Inflammatory macrophage treated with lipopolysaccharide for 4 hours (primary cell): Measurements from ENCODE around the gene ADSL.

Source experiments
- DNase-seq: peaks from one replicate; pipeline ENCODE4 v3.0.0-alpha.2; 2020

Gene ADSL

GRCh38 chr22:40406063-40406890 lies 60.0 kb downstream of the ADSL start:
- no peak for DNase-seq

DNA sequence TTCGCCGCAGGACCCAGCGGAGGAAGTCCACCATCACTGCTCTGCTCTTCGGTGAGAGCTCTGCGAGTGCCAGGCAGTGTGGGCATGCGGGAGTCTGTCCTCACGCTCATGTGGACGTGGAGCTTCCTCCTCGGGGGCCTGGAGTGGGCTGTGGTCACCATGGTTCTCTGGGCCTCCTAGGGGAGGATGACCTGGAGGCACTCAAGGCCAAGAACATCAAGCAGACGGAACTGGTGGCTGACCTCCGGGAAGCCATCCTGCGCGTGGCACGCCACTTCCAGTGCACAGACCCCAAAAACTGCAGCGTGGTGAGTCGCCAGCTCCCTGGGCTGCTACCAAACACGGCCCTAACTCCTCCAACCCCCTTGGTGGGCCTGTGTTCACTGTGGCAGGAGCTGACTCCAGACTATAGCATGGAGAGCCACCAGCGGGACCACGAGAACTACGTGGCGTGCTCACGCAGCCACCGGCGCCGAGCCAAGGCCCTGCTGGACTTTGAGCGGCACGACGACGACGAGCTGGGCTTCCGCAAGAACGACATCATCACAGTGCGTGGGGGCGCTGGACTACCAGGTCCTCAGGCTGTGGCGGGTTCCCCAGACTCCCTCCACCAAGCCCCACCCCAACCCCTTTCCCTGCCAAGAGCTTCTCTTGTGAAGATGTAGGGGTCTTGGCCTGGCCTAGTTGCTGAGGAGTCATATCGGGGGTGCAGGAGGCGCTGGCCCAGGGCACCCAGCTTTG lies 60.9 kb downstream of the ADSL start:
- DNase-seq, result no peak

DNA sequence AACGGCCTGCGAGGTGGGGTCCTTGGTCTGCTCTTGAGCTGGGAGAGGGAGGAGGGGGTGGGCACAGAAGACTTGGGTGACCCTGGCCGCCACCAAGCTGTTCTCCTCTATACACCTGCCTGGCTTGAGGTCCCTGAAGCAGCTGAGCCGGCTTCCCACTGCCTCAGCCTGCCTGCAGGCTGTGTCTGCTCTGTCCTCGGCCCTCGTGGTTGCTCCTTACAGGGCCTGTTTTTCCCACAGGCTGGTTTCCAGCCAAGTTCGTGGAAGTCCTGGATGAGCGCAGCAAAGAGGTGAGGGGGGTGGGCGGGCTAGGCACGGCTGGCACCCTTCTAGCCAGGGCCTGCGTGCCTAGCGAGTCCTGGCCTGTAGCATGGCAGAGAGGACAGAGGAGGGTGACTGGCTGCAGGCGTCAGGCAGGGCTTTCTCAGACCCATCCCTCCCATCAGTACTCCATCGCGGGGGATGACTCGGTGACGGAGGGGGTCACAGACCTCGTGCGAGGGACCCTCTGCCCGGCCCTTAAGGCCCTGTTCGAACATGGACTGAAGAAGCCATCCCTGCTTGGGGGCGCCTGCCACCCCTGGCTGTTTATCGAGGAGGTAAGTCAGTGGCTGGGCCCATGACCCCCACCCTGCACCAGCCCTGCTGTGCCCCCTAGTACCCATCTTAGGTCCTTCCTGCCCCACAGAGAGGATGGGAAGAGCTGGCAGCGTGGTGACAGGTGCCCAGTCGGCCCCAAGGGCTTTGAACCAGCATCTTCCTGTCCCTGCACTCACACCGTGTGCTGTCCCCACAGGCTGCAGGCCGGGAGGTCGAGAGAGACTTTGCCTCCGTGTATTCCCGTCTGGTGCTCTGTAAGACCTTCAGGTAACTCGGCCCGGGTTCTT lies 61.8 kb downstream of the ADSL start:
- DNase-seq, result no peak

- DNase-seq, result no peak
Measured at GRCh38 chr22:40408718-40409612, 62.7 kb downstream of the ADSL start.

DNA sequence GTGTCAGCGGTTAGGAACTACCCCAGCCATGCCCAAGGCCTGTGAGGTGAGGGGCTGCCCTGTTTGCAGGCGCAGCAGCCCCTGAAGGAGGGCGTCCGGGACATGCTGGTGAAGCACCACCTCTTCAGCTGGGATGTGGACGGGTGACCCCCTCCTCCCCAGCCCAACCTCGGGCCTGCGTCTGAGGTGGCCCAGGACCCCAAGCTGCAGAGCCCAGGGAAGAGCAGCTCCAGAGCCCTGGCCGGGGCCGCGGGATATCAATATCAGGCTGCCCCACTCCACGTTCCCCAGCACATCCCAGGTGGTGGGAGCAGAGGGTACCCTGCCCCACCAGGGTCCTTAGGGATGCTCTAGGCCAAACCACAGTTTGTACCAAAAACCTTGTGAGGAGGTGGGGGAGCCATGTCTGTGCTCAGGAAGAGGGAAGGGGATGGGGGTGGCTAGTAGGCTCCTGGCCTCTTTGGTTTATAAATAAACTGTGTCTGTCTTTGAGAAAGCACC lies 63.4 kb downstream of the ADSL start:
- no peak for DNase-seq

DNA sequence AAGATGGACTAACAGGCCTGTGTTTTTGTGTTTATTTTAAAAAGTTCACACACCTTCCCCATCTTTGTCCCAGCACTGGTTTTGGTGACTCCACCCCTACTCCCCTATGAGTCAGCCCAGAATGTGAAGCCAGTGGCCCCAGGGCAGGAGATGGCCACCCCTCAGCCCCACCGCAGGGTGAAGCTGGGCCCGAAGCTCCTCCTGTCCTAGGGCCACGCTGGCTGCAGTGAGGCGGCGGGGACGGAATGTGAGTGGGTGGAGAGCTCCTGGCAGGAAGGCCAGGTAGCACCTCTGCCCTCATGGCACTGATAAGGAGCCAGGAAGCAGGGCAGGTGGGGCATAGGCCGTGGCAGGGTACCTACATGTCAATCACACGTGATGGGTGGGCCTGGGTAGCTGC lies 64.0 kb downstream of the ADSL start:
- DNase-seq, result no peak

- DNase-seq, result no peak
Measured at GRCh38 chr22:40410731-40411505, 64.6 kb downstream of the ADSL start.

GRCh38 chr22:40411506-40411861 lies 65.2 kb downstream of the ADSL start:
- no peak for DNase-seq

DNA sequence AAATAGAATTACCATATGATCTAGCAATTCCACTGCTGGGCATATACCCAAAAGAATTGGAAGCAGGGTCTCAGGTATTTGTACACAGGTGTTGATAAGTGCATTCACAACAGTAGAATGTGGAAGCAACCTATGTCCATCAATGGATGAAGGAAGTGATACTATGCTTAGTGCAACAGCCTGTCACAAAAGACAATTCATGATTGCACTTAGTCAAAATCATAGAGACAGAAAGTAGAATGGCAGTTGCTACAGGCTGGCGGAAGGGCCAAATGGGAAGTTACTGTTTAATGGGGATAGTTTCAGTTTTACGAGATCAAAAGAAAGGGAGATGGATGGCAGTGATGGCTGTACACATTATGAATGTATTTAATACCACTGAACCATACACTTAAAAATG lies 66.1 kb downstream of the ADSL start:
- peak; percentile 88 for DNase-seq

GRCh38 chr22:40413873-40414272 lies 67.6 kb downstream of the ADSL start:
- no peak for DNase-seq

- DNase-seq, result no peak
Measured at GRCh38 chr22:40414311-40414710, 68.0 kb downstream of the ADSL start.

DNA sequence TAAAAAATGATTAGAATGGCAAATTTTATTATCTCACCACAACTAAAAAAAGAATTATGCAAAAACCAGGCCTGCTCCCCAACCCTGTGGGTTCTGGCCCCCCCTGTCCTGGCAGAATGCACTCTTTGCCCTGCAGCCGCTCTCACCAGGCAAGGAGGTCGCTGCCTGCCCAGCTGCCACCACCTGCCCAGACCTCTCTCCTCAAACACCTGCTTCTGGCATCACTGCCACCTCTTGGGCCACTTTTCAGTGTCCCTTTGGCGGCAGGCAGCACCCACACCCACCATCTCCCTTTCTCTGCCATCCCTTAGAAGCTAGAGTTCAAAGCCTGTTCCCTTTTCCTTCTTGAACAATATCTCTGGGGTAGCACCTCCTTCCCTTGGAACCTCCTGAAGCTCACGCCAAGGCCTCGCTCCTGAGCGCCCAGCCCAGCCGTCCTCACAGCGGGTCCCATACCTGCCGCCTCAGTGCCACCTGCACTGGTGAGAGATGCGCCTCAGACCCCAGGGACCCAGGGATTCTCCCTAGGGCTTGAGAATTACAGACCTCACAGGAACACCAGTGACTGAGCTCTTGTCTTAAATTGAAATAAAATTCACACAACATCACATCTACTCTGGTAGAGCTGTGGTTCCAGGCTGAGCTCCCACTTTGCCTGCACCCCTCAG lies 68.7 kb downstream of the ADSL start:
- no peak for DNase-seq

DNA sequence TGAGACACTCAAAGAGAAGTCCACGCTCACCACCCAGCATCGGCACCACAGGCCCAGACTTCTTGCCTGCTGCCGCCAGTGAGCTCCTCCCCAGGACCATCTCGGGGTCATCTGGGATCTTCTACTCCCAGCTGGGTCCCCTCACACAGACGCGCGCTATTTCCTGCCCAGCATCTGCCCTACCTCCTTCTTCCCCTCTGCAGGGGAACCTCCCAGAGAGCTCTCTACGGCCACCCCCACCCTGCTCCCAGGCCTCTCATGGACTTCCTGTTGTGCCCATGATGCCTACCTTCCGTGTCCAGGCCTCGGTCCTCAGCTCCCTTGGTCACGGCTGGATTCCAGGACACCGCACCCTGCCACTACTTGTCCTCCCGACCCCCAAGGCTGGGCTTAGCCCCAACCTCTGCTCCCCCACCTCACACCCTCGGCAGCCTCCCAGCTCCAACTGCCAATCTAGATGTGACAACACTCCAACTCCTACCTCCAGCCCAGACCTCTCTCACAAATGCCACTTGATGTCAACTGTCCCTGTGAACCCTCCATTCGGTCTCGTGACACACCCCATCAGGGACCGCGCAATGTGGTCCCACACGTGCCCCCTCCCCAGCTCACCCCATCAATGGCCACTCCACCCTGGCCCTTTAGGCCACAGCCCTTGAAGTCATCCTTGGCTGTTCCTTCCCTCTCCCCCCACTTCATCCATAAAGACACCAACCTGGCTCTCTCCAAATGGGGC lies 69.4 kb downstream of the ADSL start:
- DNase-seq, result peak; percentile 46

GRCh38 chr22:40416267-40416570 lies 69.9 kb downstream of the ADSL start:
- no peak for DNase-seq

DNA sequence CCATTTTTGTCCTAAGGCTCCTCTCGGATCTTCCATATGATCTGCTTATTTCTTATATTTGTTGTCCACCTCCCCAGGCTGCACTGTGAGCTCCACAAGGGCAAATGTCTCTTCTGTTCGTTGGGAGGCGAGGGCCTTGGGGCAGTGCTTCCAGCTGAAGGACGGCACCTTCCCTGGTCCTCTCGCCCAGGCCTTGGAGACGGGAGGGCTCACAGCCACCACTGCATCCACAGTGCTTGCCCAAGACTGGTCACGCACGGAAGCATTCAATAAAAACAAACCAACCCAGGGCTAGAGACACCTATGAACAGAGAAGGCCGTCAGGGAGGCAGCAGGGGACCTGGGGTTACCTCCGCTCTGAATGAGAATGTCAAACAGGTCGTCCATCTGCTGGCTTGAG lies 70.3 kb downstream of the ADSL start:
- no peak for DNase-seq

DNA sequence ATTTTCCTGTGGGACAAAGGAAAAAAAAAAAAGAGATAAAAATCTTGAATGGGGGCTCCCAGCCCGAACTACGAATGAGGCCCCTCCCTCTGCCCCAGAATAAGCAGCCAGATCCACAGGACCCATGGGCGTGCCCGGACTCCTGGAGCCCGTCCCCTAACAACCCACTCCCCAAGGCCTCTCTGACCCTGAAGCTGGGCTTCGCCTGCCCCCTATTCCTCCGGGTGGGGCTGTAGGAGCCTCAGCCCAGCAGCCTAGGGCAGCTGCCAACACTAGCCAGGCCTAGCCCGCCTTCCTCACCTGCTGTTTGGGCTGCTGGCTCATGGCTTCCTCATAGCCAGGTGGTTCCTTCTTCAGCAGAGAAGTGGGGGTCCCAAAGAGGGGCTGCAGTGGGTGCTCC lies 70.7 kb downstream of the ADSL start:
- no peak for DNase-seq

- no peak for DNase-seq
Measured at GRCh38 chr22:40417881-40418280, 71.6 kb downstream of the ADSL start.

- no peak for DNase-seq
Measured at GRCh38 chr22:40418366-40419201, 72.3 kb downstream of the ADSL start.

GRCh38 chr22:40419718-40420117 lies 73.4 kb downstream of the ADSL start:
- no peak for DNase-seq
